ENCODE measurements around the gene LTN1. TPM values are rescaled to one million over a fixed set of nuclear protein-coding genes. Genes with fewer than 3 reads are reported as not detected.
A peak's percentile ranks its signal among the peaks of the same experiment; 100 is the strongest.

LTN1 gene
- total RNA-seq, 1 donor from 2014 or later: 28.9 TPM

DNA sequence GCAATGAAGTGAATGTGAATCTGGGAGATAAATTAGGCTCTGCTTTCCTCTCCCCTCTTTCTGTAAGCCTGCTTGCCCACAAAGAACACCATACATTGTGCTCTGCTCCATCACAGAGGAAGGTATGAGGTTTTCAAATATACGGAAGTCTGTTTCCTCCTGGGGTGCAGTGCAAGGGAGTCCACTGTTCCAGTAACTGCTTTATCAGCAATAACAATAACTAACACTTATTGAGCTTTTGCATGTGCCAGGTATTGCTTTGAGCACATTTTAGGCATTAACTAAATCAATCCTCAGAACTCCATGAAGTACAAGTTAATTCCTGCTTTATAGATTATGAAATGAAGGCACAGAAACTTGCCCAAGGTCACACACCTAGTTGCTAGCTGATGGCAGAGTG lies 10.0 kb downstream of the LTN1 start:
- no peak overlapping the region for H3K4me2 ChIP-seq (ENCODE audit: low read length)
- Mint-ChIP-seq H3K4me1 (ENCODE audit: low read depth, unreplicated experiment) (no peaks in the 10 kb centered on the region), H3K4me3 (ENCODE audit: unreplicated experiment) (no peak overlapping the region), H3K27ac (ENCODE audit: unreplicated experiment) (no peak overlapping the region), H3K27me3 (ENCODE audit: low read depth, unreplicated experiment) (no peaks in the 10 kb centered on the region), H3K36me3 (ENCODE audit: low read depth, unreplicated experiment) (no peaks in the 10 kb centered on the region), H3K9me3 (ENCODE audit: unreplicated experiment) (no peaks in the 10 kb centered on the region)
- H3K27ac ChIP-seq (ENCODE audit: low read depth, low read length): no peak overlapping the region
- no peak overlapping the region for H2AFZ ChIP-seq (ENCODE audit: low read depth, low read length)
- FAIRE-seq: no peak
- no peak overlapping the region for H3K4me3 ChIP-seq (ENCODE audit: insufficient read depth, low read depth, low read length)
- no peak for TF ChIP-seq EZH2 (IDR thresholded peaks at IDR 0.05; ENCODE audit: insufficient read depth, low read length)
- TF ChIP-seq, protein P1, sequence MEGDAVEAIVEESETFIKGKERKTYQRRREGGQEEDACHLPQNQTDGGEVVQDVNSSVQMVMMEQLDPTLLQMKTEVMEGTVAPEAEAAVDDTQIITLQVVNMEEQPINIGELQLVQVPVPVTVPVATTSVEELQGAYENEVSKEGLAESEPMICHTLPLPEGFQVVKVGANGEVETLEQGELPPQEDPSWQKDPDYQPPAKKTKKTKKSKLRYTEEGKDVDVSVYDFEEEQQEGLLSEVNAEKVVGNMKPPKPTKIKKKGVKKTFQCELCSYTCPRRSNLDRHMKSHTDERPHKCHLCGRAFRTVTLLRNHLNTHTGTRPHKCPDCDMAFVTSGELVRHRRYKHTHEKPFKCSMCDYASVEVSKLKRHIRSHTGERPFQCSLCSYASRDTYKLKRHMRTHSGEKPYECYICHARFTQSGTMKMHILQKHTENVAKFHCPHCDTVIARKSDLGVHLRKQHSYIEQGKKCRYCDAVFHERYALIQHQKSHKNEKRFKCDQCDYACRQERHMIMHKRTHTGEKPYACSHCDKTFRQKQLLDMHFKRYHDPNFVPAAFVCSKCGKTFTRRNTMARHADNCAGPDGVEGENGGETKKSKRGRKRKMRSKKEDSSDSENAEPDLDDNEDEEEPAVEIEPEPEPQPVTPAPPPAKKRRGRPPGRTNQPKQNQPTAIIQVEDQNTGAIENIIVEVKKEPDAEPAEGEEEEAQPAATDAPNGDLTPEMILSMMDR (IDR thresholded peaks at IDR 0.05; ENCODE audit: insufficient read depth, low read depth, low read length): no peak
- H3K36me3 ChIP-seq (ENCODE audit: insufficient read depth, low read length): peaks cover 28% of the 10 kb centered on the region
- H3K9me3 ChIP-seq (ENCODE audit: insufficient read depth, low read depth, low read length): no peaks in the 10 kb centered on the region
- H3K9ac ChIP-seq (ENCODE audit: low read length): no peak overlapping the region
- H3K4me1 ChIP-seq (ENCODE audit: insufficient read depth, low read length): no peaks in the 10 kb centered on the region
- no peaks in the 10 kb centered on the region for H3K27me3 ChIP-seq (ENCODE audit: insufficient read depth, low read length)
- DNase-seq (ENCODE audit: low read depth): no peak
- H3K79me2 ChIP-seq (ENCODE audit: insufficient read depth, low read length): peaks cover 11% of the 10 kb centered on the region
- no peaks in the 10 kb centered on the region for H4K20me1 ChIP-seq (ENCODE audit: insufficient read depth, low read length)

DNA sequence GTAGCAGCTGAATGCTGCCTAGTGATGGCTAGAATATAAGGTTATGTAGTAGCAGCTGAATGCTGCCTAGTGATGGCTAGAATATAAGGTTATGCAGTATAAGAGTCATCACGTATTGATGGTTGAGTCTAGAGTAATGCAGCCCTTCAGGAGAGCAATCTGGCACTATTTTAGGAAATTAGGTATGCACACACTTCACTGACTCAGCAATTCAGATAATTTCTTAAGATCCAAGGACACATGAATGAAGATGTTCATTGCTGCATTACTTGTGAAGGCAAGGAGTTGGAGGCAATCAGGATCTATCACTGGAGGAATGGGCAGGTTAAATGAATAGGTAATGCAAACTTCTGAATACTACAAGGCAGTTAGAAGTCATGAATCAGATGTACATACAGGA lies 13.6 kb downstream of the LTN1 start:
- TF ChIP-seq EZH2 (IDR thresholded peaks at IDR 0.05; ENCODE audit: insufficient read depth, low read length): no peak
- TF ChIP-seq, protein P1 (IDR thresholded peaks at IDR 0.05; ENCODE audit: insufficient read depth, low read depth, low read length): no peak
- peaks cover 22% of the 10 kb centered on the region for H3K36me3 ChIP-seq (ENCODE audit: insufficient read depth, low read length)
- H3K27ac Mint-ChIP-seq (ENCODE audit: unreplicated experiment): no peak overlapping the region

DNA sequence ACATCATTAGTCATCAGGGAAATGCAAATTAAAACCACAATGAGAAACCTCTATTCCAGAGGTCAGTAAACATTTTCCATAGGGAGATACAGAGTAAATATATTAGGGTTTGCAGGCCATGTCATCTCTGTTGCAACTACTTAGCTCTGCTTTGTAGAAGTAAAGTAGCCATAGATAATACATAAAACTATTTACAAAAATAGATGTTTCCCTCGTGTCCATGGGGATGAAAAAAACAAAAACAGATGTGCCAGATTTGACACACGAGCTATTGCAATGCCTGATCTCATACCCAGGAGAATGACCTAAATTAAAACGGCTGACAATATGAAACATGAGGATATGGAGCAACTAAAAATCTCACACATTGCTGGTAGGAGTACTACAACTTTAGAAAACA lies 17.3 kb downstream of the LTN1 start:
- peaks cover 7% of the 10 kb centered on the region for H3K79me2 ChIP-seq (ENCODE audit: insufficient read depth, low read length)
- TF ChIP-seq EZH2 (IDR thresholded peaks at IDR 0.05; ENCODE audit: insufficient read depth, low read length): no peak
- TF ChIP-seq, protein P1 (IDR thresholded peaks at IDR 0.05; ENCODE audit: insufficient read depth, low read depth, low read length): no peak
- H3K9ac ChIP-seq (ENCODE audit: low read length): no peak overlapping the region
- Mint-ChIP-seq H3K4me3 (ENCODE audit: unreplicated experiment) (no peak overlapping the region), H3K27ac (ENCODE audit: unreplicated experiment) (no peak overlapping the region), H3K36me3 (ENCODE audit: low read depth, unreplicated experiment) (peaks cover 14% of the 10 kb centered on the region), H3K4me1 (ENCODE audit: low read depth, unreplicated experiment) (no peaks in the 10 kb centered on the region), H3K27me3 (ENCODE audit: low read depth, unreplicated experiment) (no peaks in the 10 kb centered on the region), H3K9me3 (ENCODE audit: unreplicated experiment) (peaks cover 4% of the 10 kb centered on the region)
- H3K4me3 ChIP-seq (ENCODE audit: insufficient read depth, low read depth, low read length): no peak overlapping the region
- H3K9me3 ChIP-seq (ENCODE audit: insufficient read depth, low read depth, low read length): no peaks in the 10 kb centered on the region
- no peak overlapping the region for H2AFZ ChIP-seq (ENCODE audit: low read depth, low read length)
- no peaks in the 10 kb centered on the region for H4K20me1 ChIP-seq (ENCODE audit: insufficient read depth, low read length)
- DNase-seq (ENCODE audit: low read depth): no peak
- H3K4me1 ChIP-seq (ENCODE audit: insufficient read depth, low read length): no peaks in the 10 kb centered on the region
- H3K27ac ChIP-seq (ENCODE audit: low read depth, low read length): no peak overlapping the region
- FAIRE-seq: peak; percentile 58
- H3K4me2 ChIP-seq (ENCODE audit: low read length): no peak overlapping the region
- no peaks in the 10 kb centered on the region for H3K27me3 ChIP-seq (ENCODE audit: insufficient read depth, low read length)
- H3K36me3 ChIP-seq (ENCODE audit: insufficient read depth, low read length): peaks cover 10% of the 10 kb centered on the region

More for the DNA sequence above, 13.6 kb downstream of the LTN1 start:
- Histone ChIP-seq H3K9me3 (ENCODE audit: insufficient read depth, low read depth, low read length) (no peaks in the 10 kb centered on the region), H2AFZ (ENCODE audit: low read depth, low read length) (no peak overlapping the region), H3K4me2 (ENCODE audit: low read length) (no peak overlapping the region), H3K4me1 (ENCODE audit: insufficient read depth, low read length) (no peaks in the 10 kb centered on the region), H3K9ac (ENCODE audit: low read length) (no peak overlapping the region), H3K27me3 (ENCODE audit: insufficient read depth, low read length) (no peaks in the 10 kb centered on the region), H3K79me2 (ENCODE audit: insufficient read depth, low read length) (peaks cover 4% of the 10 kb centered on the region), H4K20me1 (ENCODE audit: insufficient read depth, low read length) (no peaks in the 10 kb centered on the region), H3K27ac (ENCODE audit: low read depth, low read length) (no peak overlapping the region), H3K4me3 (ENCODE audit: insufficient read depth, low read depth, low read length) (no peak overlapping the region)
- no peaks in the 10 kb centered on the region for H3K4me1 Mint-ChIP-seq (ENCODE audit: low read depth, unreplicated experiment)
- no peak overlapping the region for H3K4me3 Mint-ChIP-seq (ENCODE audit: unreplicated experiment)
- no peaks in the 10 kb centered on the region for H3K9me3 Mint-ChIP-seq (ENCODE audit: unreplicated experiment)
- FAIRE-seq (no peak), DNase-seq (ENCODE audit: low read depth) (no peak)
- no peaks in the 10 kb centered on the region for H3K27me3 Mint-ChIP-seq (ENCODE audit: low read depth, unreplicated experiment)
- peaks cover 9% of the 10 kb centered on the region for H3K36me3 Mint-ChIP-seq (ENCODE audit: low read depth, unreplicated experiment)

All from astrocyte (in vitro differentiated cells and primary cell).